ENCODE results near the gene SPPL2B. TPM values are rescaled to one million over a fixed set of nuclear protein-coding genes. Genes with fewer than 3 reads are reported as not detected.

SPPL2B gene
- polyA plus RNA-seq, 3 donors: 5.7 to 64.9 (median 8.7) TPM

- Mint-ChIP-seq H3K4me1 (peaks cover 27% of the 10 kb centered on the region), H3K9me3 (peaks cover 0 to 4% (median 0%) of the 10 kb centered on the region in 7 donors), H3K27me3 (ENCODE audit: low read depth in 3 of 3) (peaks cover 5 to 9% (median 7%) of the 10 kb centered on the region in 3 donors), H3K36me3 (no peaks in the 10 kb centered on the region), H3K4me3 (no peak overlapping the region), H3K27ac (peak overlapping the region in 2 of 7 donors; percentile 18 to 44)
- no peaks in the 10 kb centered on the region for H3K27me3 ChIP-seq (ENCODE audit: control insufficient read depth in 2 of 2, insufficient read depth in 2 of 2, low read length in 2 of 2)
- 74% methylated on average over 7 of the region's 20 CpGs for WGBS (ENCODE audit: insufficient coverage)
- no peak overlapping the region for H3K4me2 ChIP-seq (replicated peaks; ENCODE audit: extremely low read depth, low read length, poor library complexity, severe bottlenecking)
- DNase-seq: no peak
- no peaks in the 10 kb centered on the region for H3K36me3 ChIP-seq (replicated peaks in 1 of 2; ENCODE audit: control insufficient read depth in 1 of 2, insufficient read depth in 2 of 2, low read length in 2 of 2)
- H4K20me1 ChIP-seq (ENCODE audit: insufficient read depth, low read length): no peaks in the 10 kb centered on the region
- H3K27ac ChIP-seq (ENCODE audit: low read depth in 1 of 2, low read length in 2 of 2): no peak overlapping the region
- no peaks in the 10 kb centered on the region for H3K9me3 ChIP-seq (replicated peaks in 1 of 2; ENCODE audit: control insufficient read depth in 1 of 2, insufficient read depth in 1 of 2, low read length in 2 of 2)
- H3K79me2 ChIP-seq (ENCODE audit: insufficient read depth, low read length): no peaks in the 10 kb centered on the region
- H3K4me1 ChIP-seq (ENCODE audit: control insufficient read depth in 1 of 2, insufficient read depth in 2 of 2, low read length in 2 of 2): peaks cover 22 to 23% of the 10 kb centered on the region in 2 donors
- no peak overlapping the region for H3K9ac ChIP-seq (ENCODE audit: insufficient read depth, low read length, poor library complexity, severe bottlenecking)
- H3K4me3 ChIP-seq (replicated peaks in 1 of 3; ENCODE audit: low read depth in 2 of 3, low read length in 3 of 3): no peak overlapping the region
- no peak for TF ChIP-seq CTCF (IDR thresholded peaks at IDR 0.05)
- no peak overlapping the region for H2AFZ ChIP-seq (ENCODE audit: insufficient read depth, low read depth, low read length, poor library complexity, severe bottlenecking)
- intact Hi-C loops (cut with micrococcal nuclease): no loop called here
These were observed 59.1 kb downstream of the SPPL2B start for GRCh38 chr19:2387367-2388288.

DNA sequence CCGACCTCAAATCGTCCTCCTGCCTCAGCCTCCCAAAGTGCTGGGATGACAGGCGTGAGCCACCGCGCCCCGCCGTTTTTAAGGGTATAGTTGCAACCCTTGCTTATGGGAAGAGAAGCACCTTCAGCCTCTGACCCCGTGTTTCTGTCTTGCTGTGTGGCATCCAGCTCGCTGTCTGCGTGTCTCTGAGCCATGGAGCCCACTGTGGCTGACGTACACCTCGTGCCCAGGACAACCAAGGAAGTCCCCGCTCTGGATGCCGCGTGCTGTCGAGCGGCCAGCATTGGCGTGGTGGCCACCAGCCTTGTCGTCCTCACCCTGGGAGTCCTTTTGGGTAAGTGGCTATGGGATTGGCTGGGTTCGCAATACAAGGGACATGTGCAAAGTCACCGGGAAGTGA lies 61.1 kb downstream of the SPPL2B start:
- H3K4me3 Mint-ChIP-seq: no peak overlapping the region
- H3K9ac ChIP-seq (ENCODE audit: insufficient read depth, low read length, poor library complexity, severe bottlenecking): no peak overlapping the region
- peaks cover 0 to 4% of the 10 kb centered on the region in 2 donors for H3K36me3 Mint-ChIP-seq
- peaks cover 14 to 17% of the 10 kb centered on the region in 2 donors for H3K4me1 ChIP-seq (ENCODE audit: control insufficient read depth in 1 of 2, insufficient read depth in 2 of 2, low read length in 2 of 2)
- H3K4me2 ChIP-seq (replicated peaks; ENCODE audit: extremely low read depth, low read length, poor library complexity, severe bottlenecking): no peak overlapping the region
- intact Hi-C loops (cut with micrococcal nuclease): no loop called here
- no peak overlapping the region for H3K4me3 ChIP-seq (replicated peaks in 1 of 3; ENCODE audit: low read depth in 2 of 3, low read length in 3 of 3)
- H3K27ac Mint-ChIP-seq: no peak overlapping the region
- no peak for DNase-seq
- H3K4me1 Mint-ChIP-seq: peaks cover 21% of the 10 kb centered on the region
- 89% methylated on average over 18 of the region's 21 CpGs for WGBS (ENCODE audit: insufficient coverage)
- no peak overlapping the region for H3K27ac ChIP-seq (ENCODE audit: low read depth in 1 of 2, low read length in 2 of 2)
- no peaks in the 10 kb centered on the region for H3K27me3 ChIP-seq (ENCODE audit: control insufficient read depth in 2 of 2, insufficient read depth in 2 of 2, low read length in 2 of 2)
- H4K20me1 ChIP-seq (ENCODE audit: insufficient read depth, low read length): no peaks in the 10 kb centered on the region
- no peak overlapping the region for H2AFZ ChIP-seq (ENCODE audit: insufficient read depth, low read depth, low read length, poor library complexity, severe bottlenecking)
- no peak for TF ChIP-seq CTCF (IDR thresholded peaks at IDR 0.05)
- peaks cover 0 to 4% of the 10 kb centered on the region in 2 donors for H3K9me3 ChIP-seq (replicated peaks in 1 of 2; ENCODE audit: control insufficient read depth in 1 of 2, insufficient read depth in 1 of 2, low read length in 2 of 2)
- no peaks in the 10 kb centered on the region for H3K79me2 ChIP-seq (ENCODE audit: insufficient read depth, low read length)
- H3K36me3 ChIP-seq (replicated peaks in 1 of 2; ENCODE audit: control insufficient read depth in 1 of 2, insufficient read depth in 2 of 2, low read length in 2 of 2): no peaks in the 10 kb centered on the region
- H3K27me3 Mint-ChIP-seq (ENCODE audit: low read depth in 3 of 3): peaks cover 5 to 7% (median 7%) of the 10 kb centered on the region in 3 donors
- H3K9me3 Mint-ChIP-seq: peaks cover 0 to 8% (median 4%) of the 10 kb centered on the region in 7 donors

Measured in CD14-positive monocyte (primary cell).